ENCODE results near the gene PIK3CB. TPM values are rescaled to one million over a fixed set of nuclear protein-coding genes. Genes with fewer than 3 reads are reported as not detected.

Gene PIK3CB
- total RNA-seq, 1 donor from 2014 or later, result 23.5 TPM

DNA sequence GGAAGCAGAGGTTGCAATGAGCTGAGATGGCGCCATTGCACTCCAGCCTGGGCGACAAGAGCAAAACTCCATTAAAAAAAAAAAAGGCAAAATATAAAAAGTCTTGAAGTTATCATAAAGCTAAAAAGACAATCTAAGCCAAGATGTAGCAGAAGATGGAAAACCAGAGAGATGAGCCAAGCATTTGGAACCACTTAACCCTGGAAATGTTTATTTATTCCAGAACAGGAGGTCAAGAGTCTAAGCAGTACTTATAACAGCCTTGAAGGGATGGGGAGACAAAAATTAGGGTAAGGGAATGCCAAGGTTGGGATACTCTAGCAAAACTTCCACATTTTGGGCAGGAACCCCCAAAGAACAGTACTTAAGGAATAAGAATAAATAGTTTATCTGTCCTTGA lies 196.1 kb downstream of the PIK3CB start:
- H3K9me3 Mint-ChIP-seq, result peaks cover 41% of the 10 kb centered on the region
- H3K27me3 Mint-ChIP-seq (ENCODE audit: low read depth), result no peaks in the 10 kb centered on the region
- H3K4me1 Mint-ChIP-seq, result no peaks in the 10 kb centered on the region
- no peak overlapping the region for H3K27ac Mint-ChIP-seq
- H3K36me3 Mint-ChIP-seq, result peaks cover 26% of the 10 kb centered on the region
- TF ChIP-seq, protein P1, sequence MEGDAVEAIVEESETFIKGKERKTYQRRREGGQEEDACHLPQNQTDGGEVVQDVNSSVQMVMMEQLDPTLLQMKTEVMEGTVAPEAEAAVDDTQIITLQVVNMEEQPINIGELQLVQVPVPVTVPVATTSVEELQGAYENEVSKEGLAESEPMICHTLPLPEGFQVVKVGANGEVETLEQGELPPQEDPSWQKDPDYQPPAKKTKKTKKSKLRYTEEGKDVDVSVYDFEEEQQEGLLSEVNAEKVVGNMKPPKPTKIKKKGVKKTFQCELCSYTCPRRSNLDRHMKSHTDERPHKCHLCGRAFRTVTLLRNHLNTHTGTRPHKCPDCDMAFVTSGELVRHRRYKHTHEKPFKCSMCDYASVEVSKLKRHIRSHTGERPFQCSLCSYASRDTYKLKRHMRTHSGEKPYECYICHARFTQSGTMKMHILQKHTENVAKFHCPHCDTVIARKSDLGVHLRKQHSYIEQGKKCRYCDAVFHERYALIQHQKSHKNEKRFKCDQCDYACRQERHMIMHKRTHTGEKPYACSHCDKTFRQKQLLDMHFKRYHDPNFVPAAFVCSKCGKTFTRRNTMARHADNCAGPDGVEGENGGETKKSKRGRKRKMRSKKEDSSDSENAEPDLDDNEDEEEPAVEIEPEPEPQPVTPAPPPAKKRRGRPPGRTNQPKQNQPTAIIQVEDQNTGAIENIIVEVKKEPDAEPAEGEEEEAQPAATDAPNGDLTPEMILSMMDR (IDR thresholded peaks at IDR 0.05; ENCODE audit: unreplicated experiment), result no peak
- no peak for DNase-seq (ENCODE audit: low spot score in 2 of 2, unreplicated experiment in 2 of 2)
- no peak overlapping the region for H3K4me3 Mint-ChIP-seq

DNA sequence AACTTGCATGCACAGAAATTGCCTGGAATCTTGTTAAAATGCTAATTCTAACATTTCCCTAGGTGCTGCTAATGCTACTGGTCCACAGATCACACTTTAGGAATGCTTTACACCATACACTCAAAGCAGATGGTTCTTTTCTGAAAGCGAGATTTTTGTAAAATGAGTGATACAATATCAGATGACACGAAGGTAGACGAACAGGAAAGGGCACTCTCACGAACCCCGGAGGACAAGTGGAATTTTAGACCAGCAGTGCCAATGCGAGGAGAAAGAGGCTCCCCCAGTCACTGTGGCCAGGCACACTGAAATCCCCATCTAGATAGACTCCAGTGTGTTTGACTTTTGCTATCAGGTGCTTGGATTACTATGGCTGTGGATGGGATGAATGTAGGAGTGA lies 205.2 kb downstream of the PIK3CB start:
- no peak overlapping the region for H3K4me3 Mint-ChIP-seq

DNA sequence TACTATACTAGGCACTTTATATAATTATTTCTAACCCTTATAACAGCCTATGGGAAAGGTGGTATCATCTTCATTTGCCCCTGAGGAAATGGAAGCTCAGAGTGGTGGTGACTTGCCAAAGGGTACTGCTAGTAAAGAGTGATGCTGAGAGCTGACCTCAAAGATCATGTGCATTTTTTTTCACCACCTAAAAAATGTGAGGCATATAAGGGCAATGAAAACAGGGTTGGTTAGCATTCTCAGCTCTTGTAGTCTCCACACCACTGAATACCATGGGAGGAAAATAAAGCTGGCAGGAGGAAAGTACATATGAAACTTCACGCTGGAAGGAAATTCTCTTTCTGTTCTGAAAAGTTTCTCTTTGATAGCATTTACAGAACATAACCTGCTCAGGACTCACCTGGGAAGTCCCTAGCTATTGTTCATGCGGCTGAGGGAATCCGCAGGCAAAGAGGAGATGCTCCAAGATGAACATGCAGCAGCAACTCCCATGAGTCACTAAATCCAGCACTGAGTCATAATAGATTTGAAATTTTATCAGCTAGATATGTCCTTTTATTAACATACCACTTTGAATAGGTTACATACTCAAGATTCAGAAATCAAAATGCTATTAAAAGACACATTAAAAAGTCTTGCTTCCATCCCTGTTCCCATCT lies 208.9 kb downstream of the PIK3CB start:
- no peak for DNase-seq (ENCODE audit: low spot score in 2 of 2, unreplicated experiment in 2 of 2)
- H3K9me3 Mint-ChIP-seq, result no peaks in the 10 kb centered on the region
- peaks cover 31% of the 10 kb centered on the region for H3K36me3 Mint-ChIP-seq
- no peak overlapping the region for H3K4me3 Mint-ChIP-seq
- no peaks in the 10 kb centered on the region for H3K27me3 Mint-ChIP-seq (ENCODE audit: low read depth)
- TF ChIP-seq, protein P1 (IDR thresholded peaks at IDR 0.05; ENCODE audit: unreplicated experiment), result no peak
- H3K27ac Mint-ChIP-seq, result no peak overlapping the region
- peaks cover 2% of the 10 kb centered on the region for H3K4me1 Mint-ChIP-seq

More for the DNA sequence above, 205.2 kb downstream of the PIK3CB start:
- Mint-ChIP-seq H3K4me1 (no peaks in the 10 kb centered on the region), H3K27ac (no peak overlapping the region), H3K36me3 (peaks cover 27% of the 10 kb centered on the region), H3K9me3 (no peaks in the 10 kb centered on the region), H3K27me3 (ENCODE audit: low read depth) (no peaks in the 10 kb centered on the region)
- DNase-seq (ENCODE audit: low spot score in 2 of 2, unreplicated experiment in 2 of 2), result no peak
- TF ChIP-seq, protein P1 (IDR thresholded peaks at IDR 0.05; ENCODE audit: unreplicated experiment), result no peak

DNA sequence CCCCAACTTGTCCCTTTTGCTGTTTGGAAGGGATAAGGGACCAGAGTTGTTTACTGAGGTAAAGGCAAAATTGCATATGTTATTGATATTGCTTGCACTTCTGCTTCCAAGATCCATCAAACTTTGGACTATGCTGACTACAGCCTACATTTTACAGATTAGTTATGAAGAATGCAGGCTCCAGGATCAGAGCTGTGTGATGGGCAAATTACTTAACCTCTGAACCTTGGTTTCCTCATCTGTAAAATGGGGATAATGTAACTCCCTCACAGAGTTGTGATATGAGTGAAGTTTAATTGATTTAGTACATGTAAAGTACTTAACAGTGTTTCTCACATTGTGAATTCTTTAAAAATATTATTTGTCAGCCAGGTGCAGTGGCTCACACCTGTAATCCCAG lies 210.2 kb downstream of the PIK3CB start:
- TF ChIP-seq, protein P1 (IDR thresholded peaks at IDR 0.05; ENCODE audit: unreplicated experiment), result no peak
- Mint-ChIP-seq H3K9me3 (no peaks in the 10 kb centered on the region), H3K4me3 (no peak overlapping the region), H3K4me1 (peaks cover 7% of the 10 kb centered on the region), H3K36me3 (peaks cover 26% of the 10 kb centered on the region), H3K27me3 (ENCODE audit: low read depth) (no peaks in the 10 kb centered on the region), H3K27ac (no peak overlapping the region)
- DNase-seq (ENCODE audit: low spot score in 2 of 2, unreplicated experiment in 2 of 2), result no peak

DNA sequence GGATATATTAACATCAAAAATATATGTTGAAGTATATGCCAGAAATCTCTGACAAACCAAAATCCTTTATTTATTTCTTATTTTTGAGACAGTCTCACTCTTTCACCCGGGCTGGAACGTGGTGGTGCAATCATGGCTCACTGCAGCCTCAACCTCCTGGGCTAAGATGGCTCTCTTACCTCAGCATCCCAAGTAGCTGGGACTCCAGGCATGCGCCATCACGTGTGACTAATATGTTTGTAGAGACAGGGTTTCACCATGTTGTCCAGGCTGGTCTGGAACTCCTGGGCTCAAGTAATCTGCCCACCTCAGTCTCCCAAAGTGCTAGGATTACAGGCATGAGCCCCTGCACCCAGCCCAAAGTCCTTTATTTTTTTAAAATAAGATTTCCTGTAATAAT lies 214.3 kb downstream of the PIK3CB start:
- TF ChIP-seq, protein P1 (IDR thresholded peaks at IDR 0.05; ENCODE audit: unreplicated experiment), result no peak
- Mint-ChIP-seq H3K4me3 (no peak overlapping the region), H3K27me3 (ENCODE audit: low read depth) (no peaks in the 10 kb centered on the region), H3K27ac (no peak overlapping the region), H3K4me1 (peaks cover 18% of the 10 kb centered on the region), H3K9me3 (no peaks in the 10 kb centered on the region), H3K36me3 (peaks cover 4% of the 10 kb centered on the region)
- DNase-seq (ENCODE audit: low spot score in 2 of 2, unreplicated experiment in 2 of 2), result no peak
